SK-N-MC (cell line): ENCODE measurements around the gene RTL5.

Experiments used
- DNase-seq: peaks from one replicate; pipeline ENCODE4 v3.0.0-alpha.2; 2011; ENCODE audit warnings: low read depth, low spot score
- H3K27ac ChIP-seq: fragments of 200-600 bp; sonication (generic); 2 replicates; pipeline ENCODE4 v1.5.1; 2016; ENCODE audit warnings: mixed run types
- H3K36me3 ChIP-seq: fragments of 200-600 bp; sonication (generic); 2 replicates; pipeline ENCODE4 v1.6.1; 2017; ENCODE audit warnings: antibody characterized with exemption, low read length, mixed read lengths; ENCODE audit not compliant: insufficient read depth
- H3K4me3 ChIP-seq: fragments of 200-600 bp; sonication (generic); 2 replicates; pipeline ENCODE4 v1.5.1; 2016
- H3K9ac ChIP-seq: fragments of 200-600 bp; sonication (generic); 2 replicates; pipeline ENCODE4 v1.8.0; 2017; ENCODE audit warnings: mixed run types, mixed read lengths; ENCODE audit not compliant: insufficient read length
- H3K9me3 ChIP-seq: fragments of 200-600 bp; sonication (generic); 2 replicates; pipeline ENCODE4 v1.6.1; 2017; ENCODE audit warnings: low read depth, mild to moderate bottlenecking, antibody characterized with exemption, low read length, moderate library complexity, mixed read lengths
- EZH2 ChIP-seq: fragments of 200-600 bp; sonication (generic); IDR thresholded peaks from one replicate; pipeline ENCODE4 v1.6.1; 2017; ENCODE audit warnings: antibody characterized with exemption
- FOXP2 ChIP-seq: optimal IDR thresholded peaks from 2 replicates; pipeline ENCODE3; 2011; ENCODE audit warnings: mild to moderate bottlenecking, moderate library complexity; ENCODE audit not compliant: insufficient read depth; ENCODE audit errors: extremely low read length, control extremely low read depth
- POLR2AphosphoS5 ChIP-seq: IDR thresholded peaks from 2 replicates; pipeline ENCODE4 v1.6.1; 2012; ENCODE audit warnings: mild to moderate bottlenecking, low read depth, low read length, borderline replicate concordance

The RTL5 gene

DNA sequence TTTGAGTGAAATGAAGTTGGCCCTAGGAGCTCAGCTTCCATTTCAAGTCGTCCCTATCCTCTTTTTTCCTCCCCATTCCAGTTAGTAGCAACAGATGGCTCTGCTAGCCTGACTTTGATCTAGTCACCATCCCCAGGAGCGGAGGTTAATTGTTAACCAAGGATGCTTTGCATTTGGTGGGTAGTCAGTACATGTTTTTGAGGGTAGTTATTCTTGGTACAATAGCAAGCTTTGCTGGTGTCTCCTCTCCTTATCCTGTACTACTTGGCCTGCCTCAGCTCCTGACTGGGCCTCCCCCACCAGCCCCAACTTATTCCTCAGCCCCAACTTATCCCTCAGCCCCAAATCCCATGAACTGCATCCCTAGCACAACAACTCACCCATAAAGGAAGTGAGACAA is 14.8 kb upstream of the RTL5 start:
- no peaks in the 10 kb centered on the region for H3K9me3 ChIP-seq
- TF ChIP-seq FOXP2: no peak
- no peak for TF ChIP-seq POLR2AphosphoS5
- TF ChIP-seq EZH2: no peak
- no peak overlapping the region for H3K4me3 ChIP-seq
- DNase-seq: no peak
- no peaks in the 10 kb centered on the region for H3K36me3 ChIP-seq
- H3K27ac ChIP-seq: no peak overlapping the region
- H3K9ac ChIP-seq: no peak overlapping the region

GRCh38 chrX:72145181-72145580 is 13.5 kb upstream of the RTL5 start:
- Histone ChIP-seq H3K9ac (no peak overlapping the region), H3K4me3 (no peak overlapping the region), H3K27ac (no peak overlapping the region), H3K9me3 (no peaks in the 10 kb centered on the region), H3K36me3 (no peaks in the 10 kb centered on the region)
- no peak for DNase-seq
- TF ChIP-seq FOXP2: no peak
- no peak for TF ChIP-seq POLR2AphosphoS5
- TF ChIP-seq EZH2: no peak

DNA sequence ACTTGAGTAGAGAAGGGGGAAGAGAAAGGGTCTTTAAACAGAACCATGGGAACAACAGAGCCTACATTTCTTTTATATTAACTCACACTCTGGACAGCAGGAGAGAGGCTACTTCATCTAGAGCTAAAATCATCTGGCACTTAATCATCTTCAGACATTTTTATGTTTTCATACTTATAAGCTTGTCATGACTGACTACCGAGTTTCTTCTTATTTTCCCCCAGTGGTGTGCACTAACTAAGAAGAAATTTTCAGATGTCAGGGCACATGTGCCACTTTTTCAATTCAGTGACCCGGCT is 11.8 kb upstream of the RTL5 start:
- TF ChIP-seq POLR2AphosphoS5: no peak
- H3K27ac ChIP-seq: no peak overlapping the region
- no peak overlapping the region for H3K9ac ChIP-seq
- H3K4me3 ChIP-seq: no peak overlapping the region
- no peaks in the 10 kb centered on the region for H3K9me3 ChIP-seq
- DNase-seq: no peak
- H3K36me3 ChIP-seq: no peaks in the 10 kb centered on the region

GRCh38 chrX:72142794-72143608 is 11.3 kb upstream of the RTL5 start:
- no peaks in the 10 kb centered on the region for H3K36me3 ChIP-seq
- H3K4me3 ChIP-seq: no peak overlapping the region
- no peak for DNase-seq
- TF ChIP-seq FOXP2 (no peak), EZH2 (no peak), POLR2AphosphoS5 (no peak)
- H3K27ac ChIP-seq: no peak overlapping the region
- H3K9ac ChIP-seq: no peak overlapping the region
- H3K9me3 ChIP-seq: no peaks in the 10 kb centered on the region

DNA sequence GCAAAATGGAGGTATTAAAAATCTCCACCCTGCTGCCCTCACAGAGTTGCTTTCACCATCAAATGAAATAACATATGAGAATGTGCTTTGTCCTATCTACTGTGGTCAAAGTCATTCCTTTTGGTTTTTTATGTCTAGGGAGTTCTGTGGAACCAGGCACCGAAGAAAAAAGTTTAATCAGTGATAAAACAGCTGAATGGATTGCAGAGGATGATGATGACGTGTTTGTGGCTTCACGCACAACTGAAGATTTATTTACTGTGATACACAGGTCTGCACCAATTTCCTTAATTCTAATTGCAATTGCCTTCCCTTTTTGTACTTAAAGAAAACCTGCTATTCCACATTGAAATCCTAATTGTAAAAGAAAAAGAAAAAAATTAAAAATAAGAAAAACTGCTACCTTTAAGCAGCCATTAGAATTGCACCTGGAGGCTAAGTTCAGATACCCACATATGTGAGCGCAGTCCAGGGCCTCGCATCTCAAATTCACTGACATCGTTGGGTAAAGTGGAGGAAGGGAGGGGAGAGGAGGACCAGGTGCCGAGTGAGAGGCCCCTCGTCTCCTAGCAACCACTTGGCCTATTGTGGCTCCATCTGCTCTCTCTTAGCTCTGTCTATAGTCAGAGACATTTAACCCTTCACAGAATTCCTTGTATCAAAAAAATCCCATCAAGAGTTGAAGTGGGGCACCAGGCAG is 10.5 kb upstream of the RTL5 start:
- Histone ChIP-seq H3K4me3 (no peak overlapping the region), H3K9ac (no peak overlapping the region), H3K9me3 (no peaks in the 10 kb centered on the region), H3K27ac (no peak overlapping the region), H3K36me3 (no peaks in the 10 kb centered on the region)
- no peak for TF ChIP-seq FOXP2
- TF ChIP-seq POLR2AphosphoS5: no peak
- no peak for TF ChIP-seq EZH2
- DNase-seq: no peak

- H3K27ac ChIP-seq: no peak overlapping the region
- no peaks in the 10 kb centered on the region for H3K36me3 ChIP-seq
- DNase-seq: no peak
- no peak overlapping the region for H3K9ac ChIP-seq
- H3K4me3 ChIP-seq: no peak overlapping the region
- TF ChIP-seq EZH2: no peak
- TF ChIP-seq POLR2AphosphoS5: no peak
- no peak for TF ChIP-seq FOXP2
- no peaks in the 10 kb centered on the region for H3K9me3 ChIP-seq
These were observed 9.8 kb upstream of the RTL5 start for GRCh38 chrX:72141372-72142004.

GRCh38 chrX:72139538-72139937 is 7.8 kb upstream of the RTL5 start:
- Histone ChIP-seq H3K36me3 (no peaks in the 10 kb centered on the region), H3K9ac (no peak overlapping the region), H3K27ac (no peak overlapping the region), H3K9me3 (no peaks in the 10 kb centered on the region), H3K4me3 (no peak overlapping the region)
- no peak for DNase-seq
- TF ChIP-seq FOXP2 (no peak), POLR2AphosphoS5 (no peak), EZH2 (no peak)

GRCh38 chrX:72137846-72138495 is 6.3 kb upstream of the RTL5 start:
- no peaks in the 10 kb centered on the region for H3K9me3 ChIP-seq
- no peaks in the 10 kb centered on the region for H3K36me3 ChIP-seq
- DNase-seq: no peak
- TF ChIP-seq EZH2 (no peak), FOXP2 (no peak)
- H3K9ac ChIP-seq: no peak overlapping the region
- no peak overlapping the region for H3K27ac ChIP-seq
- no peak overlapping the region for H3K4me3 ChIP-seq
